ENCODE data around the gene ATP13A4.

The ATP13A4 gene

DNA sequence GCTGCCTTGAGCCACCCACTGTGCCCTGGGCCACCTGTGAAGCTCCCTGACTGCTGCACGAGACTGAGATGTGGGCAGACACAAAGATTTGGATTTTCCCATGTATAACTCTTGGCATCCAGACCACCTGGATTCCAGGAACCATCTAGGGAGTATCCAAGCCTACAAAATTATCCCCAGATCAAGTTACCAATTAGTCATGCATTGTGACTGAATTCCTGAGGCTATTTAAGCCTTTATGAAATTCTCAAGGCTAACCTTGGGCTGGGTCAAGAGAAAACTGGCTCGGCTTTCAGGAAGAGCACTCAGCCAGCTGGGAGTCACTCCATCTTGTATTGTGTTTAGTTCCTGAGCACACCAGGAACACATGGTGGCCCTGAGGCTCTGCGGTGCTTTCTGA lies 162.8 kb downstream of the ATP13A4 start:
- no peak for DNase-seq

- no peak for DNase-seq
Measured at GRCh38 chr3:193389335-193389734, 165.4 kb downstream of the ATP13A4 start.

- no peak for DNase-seq
Measured at GRCh38 chr3:193388361-193388760, 166.3 kb downstream of the ATP13A4 start.

DNA sequence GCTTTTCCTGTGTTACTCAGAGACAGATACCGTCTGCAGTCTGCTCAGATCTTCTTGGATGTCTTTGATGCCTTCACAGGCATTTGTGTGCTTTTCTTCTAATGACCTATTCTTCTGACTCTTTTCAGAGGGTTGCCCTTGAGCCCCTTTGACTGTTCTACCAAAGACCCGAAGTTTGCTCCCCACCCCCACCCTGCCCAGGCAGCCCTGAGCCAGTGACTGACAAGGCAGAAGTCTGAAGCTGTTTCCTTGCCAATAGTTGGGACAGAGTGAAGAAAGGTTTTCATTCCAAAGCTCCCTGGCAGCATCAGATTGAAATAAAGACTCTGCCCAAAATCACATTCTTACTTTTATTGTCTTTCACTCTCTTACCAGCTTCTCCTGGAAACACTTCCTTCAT lies 167.1 kb downstream of the ATP13A4 start:
- no peak for DNase-seq

- no peak for DNase-seq
Measured at GRCh38 chr3:193378706-193379105, 176.0 kb downstream of the ATP13A4 start, which contains the start of gene ATP13A5. Gene ATP13A5, minus strand, starts transcription at chr3:193378753. Its CDS starts 28 bp downstream, at chr3:193378725.

DNA sequence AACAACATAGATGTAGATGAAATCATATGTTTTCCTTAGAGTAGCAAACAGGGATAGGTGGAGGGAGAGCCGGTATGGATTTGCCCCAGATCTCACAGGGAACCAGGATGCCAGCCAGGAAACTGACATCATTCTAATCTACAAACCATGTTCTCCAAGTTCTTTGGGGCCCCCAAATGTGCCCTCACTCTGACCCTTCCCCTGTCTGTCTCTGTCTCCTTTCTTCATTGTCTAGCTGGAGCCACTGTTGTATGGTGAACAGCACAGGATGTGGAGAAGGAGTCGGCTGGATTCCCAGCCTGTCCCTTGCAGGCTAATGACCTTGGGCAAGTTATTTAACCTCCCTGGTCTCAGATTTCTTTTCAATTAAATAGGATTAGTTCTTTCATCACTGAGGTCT lies 177.1 kb downstream of the ATP13A4 start:
- no peak for DNase-seq

- DNase-seq, result no peak
Measured at GRCh38 chr3:193375614-193376013, 179.1 kb downstream of the ATP13A4 start.

GRCh38 chr3:193372783-193373182 lies 181.9 kb downstream of the ATP13A4 start:
- DNase-seq, result no peak

- no peak for DNase-seq
Measured at GRCh38 chr3:193367868-193368267, 186.8 kb downstream of the ATP13A4 start.

DNA sequence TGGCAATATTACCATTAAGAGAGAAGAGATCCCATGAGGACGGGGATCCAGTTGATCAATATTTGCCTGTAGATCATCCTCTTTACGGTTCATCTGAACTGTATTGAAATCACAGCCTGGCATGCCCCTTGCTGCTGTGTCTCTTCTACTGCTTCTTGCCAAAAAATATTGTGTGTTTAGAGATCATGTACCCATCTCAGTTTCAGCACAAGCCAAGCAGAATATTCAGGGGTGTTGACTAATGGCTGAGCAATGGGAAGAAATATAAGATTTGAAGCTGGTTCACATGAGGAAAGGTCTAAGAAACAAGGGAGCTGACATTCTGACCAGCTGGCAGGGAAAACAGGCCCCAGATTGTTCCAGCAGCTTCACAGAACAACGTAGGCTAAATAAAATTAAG lies 197.4 kb downstream of the ATP13A4 start:
- no peak for DNase-seq

DNA sequence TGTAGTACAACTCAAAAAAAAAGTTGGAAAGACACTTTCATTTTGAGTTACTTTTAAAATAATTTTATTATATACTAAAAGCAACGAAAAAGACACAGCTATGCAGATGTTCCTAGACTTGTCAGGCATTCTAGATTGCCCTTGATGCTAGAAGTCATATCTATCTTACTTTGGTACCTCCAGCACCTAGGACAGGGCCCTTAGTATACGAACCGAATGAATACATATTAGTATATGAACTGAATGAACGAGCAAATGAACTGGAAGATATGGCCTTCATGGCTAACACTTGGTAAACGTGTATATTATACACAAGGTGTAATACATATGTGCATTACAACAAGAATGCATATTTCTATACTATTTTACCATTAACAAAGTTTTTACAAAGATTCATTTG lies 200.3 kb downstream of the ATP13A4 start:
- no peak for DNase-seq

All from CD4-positive, alpha-beta T cell treated with Interleukin-10 for 1 hour (primary cell).